NK-92 (cell line): ENCODE data around the gene TBX2.

Source experiments
- DNase-seq: peaks from one replicate; lab custom pipeline; 2025; ENCODE audit not compliant: unreplicated experiment; lab: John Stamatoyannopoulos, UW

Gene TBX2

DNA sequence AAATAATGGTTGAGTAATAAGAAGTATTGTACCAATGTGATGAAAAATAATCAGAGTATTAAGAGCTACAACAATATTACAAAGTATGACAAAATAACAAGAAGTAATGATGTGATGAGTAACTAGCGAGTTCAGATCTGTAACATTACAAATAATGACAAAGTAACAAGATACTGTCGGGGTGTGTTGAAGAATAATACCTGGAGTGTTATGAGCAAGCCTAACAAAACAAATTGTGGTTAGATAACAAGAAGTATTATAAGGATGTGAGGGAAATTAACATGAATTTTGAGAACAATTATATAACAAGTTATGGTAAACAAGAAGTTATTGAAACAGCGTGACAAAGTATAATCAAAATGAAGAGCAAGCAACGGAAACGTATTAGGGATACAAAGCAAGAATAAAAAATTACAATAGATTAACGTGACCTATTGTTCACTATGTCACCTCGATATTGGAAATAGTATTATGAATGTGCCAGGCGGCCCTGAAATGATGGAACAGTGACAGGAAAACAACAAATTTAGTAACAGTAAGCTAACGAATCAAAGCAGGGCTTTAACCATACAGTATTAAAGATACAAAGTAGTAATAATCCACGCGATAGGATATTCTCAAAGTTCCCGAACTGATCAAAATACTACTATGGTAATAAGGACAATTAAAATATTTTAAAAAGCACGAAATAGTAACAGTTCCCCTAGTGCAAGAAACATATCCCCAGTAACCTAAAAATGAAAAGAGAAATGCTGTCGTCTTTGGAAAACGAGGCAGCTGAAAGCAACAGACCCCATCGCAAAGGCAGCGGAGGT is 54.1 kb downstream of the TBX2 start:
- no peak for DNase-seq

GRCh38 chr17:61454381-61455323 is 55.0 kb downstream of the TBX2 start:
- DNase-seq, result no peak

DNA sequence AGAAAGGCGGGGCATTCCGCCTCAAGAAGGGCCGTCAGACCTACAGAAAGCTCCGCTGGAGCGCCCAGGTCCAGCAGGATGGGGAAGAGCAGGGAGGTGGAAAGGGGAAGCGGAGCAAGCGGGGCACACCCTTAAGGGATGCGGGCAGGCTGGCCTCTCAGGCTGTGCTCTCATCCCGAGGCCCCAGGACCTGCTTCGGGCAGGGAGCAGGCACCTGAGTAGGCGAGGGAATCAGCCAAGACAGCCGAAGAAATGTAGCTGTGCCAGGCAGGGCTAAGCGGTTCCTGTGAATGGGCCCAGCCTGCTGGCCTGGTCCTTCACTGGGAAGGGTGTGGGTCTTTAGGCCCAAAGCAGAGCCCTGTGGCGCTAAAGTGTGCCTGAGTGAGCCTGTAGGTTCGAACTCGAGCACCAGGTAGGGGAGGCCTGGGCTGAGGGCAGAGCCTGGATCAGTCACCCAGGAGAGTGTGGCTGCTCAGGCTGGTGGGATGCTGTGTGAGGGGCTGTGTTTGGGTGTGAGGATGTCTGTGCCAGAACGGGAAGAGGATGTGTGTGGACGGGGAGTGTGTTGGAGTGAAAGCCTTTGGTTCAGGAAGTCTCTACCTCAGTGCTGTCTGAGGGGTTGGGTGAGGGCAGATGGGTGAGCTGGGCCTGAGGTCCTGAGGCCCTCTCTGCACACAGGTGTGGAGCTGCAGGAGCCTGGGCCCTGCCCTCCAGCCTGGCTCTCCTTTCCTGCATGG is 55.8 kb downstream of the TBX2 start:
- no peak for DNase-seq

DNA sequence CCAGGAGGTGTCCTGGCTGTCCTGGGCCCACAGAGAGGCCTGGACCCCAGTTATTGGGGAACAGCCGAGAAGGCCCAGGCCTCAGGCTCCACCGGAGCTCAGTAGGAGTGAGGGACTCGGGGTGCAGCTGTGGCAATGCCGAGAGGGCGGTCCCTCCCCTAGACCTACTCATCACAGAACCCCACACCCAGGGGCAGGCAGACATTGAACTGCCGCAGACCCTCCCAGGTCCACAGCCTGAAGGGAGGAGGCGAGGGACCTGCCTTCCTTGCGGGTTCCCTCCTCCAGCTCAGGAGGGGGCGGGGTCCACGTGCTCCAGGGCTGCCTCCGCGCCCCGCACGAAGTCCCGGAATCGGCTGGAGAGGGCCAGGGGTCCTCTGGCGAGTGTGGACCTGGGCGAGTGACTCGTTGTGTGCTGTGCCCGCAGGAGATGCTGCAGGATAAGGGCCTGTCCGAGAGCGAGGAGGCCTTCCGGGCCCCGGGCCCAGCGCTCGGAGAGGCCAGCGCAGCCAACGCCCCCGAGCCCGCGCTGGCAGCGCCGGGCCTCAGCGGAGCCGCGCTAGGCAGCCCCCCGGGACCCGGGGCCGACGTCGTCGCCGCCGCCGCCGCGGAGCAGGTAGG is 56.5 kb downstream of the TBX2 start:
- no peak for DNase-seq

DNA sequence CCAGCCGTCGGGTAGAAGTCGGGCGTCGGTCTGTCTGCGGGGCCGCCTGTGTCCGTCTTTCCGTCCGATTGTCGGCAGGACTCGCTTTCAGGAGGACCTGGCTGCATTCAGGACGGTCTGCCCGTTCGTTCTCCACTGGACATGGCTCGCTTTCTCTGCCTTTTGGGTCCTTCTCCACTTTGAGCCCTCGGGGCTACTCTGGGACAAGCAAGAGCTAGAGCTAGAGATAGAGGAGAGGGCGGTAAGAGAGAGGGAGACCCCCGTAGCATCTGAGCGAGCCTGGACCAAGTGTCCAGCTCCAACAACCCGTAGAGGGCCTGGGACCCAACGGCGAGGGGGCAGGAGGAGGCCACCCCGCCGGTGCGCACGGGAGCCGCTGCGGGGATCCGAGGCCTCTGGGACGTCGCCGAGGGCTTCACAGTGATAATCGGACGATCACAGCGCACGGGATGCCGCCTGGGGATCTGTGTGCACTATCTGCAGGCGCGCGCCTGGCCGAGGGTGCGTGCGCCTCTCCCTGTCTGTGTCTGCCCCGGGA is 57.1 kb downstream of the TBX2 start:
- no peak for DNase-seq

- no peak for DNase-seq
Measured at GRCh38 chr17:61457226-61457983, 57.8 kb downstream of the TBX2 start.

GRCh38 chr17:61458000-61458399 is 58.4 kb downstream of the TBX2 start:
- DNase-seq, result no peak

- no peak for DNase-seq
Measured at GRCh38 chr17:61458421-61459141, 58.9 kb downstream of the TBX2 start.
